Duodenal mucosa (tissue), 2 donors: ENCODE data around the gene EXOC4.

Experiments used
- H3K27ac ChIP-seq: one replicate; pipeline ENCODE4 v1.7.0; 2013; ENCODE audit warnings: low read depth, low read length
- H3K27me3 ChIP-seq, 2 donors: one replicate each; pipeline ENCODE4 v1.7.0; 2013; ENCODE audit warnings: low read length in 2 of 2, control low read depth in 1 of 2; ENCODE audit not compliant: insufficient read depth in 2 of 2, control insufficient read depth in 1 of 2
- H3K36me3 ChIP-seq, 2 donors: one replicate each; pipeline ENCODE4 v1.7.0; 2013; ENCODE audit warnings: low read length in 2 of 2, control low read depth in 1 of 2; ENCODE audit not compliant: insufficient read depth in 2 of 2, control insufficient read depth in 1 of 2
- H3K4me1 ChIP-seq, 2 donors: one replicate each; pipeline ENCODE4 v1.7.0; 2013; ENCODE audit warnings: low read length in 2 of 2, control low read depth in 1 of 2; ENCODE audit not compliant: insufficient read depth in 2 of 2, control insufficient read depth in 1 of 2
- H3K4me3 ChIP-seq, 2 donors: one replicate each; pipeline ENCODE4 v1.7.0; 2013; ENCODE audit warnings: low read length in 2 of 2, low read depth in 1 of 2
- H3K9ac ChIP-seq, 2 donors: one replicate each; pipeline ENCODE4 v1.7.0; 2013; ENCODE audit warnings: low read length in 2 of 2, low read depth in 1 of 2
- H3K9me3 ChIP-seq, 2 donors: one replicate each; pipeline ENCODE4 v1.7.0; 2013; ENCODE audit warnings: low read length in 2 of 2, control low read depth in 1 of 2; ENCODE audit not compliant: control insufficient read depth in 1 of 2

Gene EXOC4

DNA sequence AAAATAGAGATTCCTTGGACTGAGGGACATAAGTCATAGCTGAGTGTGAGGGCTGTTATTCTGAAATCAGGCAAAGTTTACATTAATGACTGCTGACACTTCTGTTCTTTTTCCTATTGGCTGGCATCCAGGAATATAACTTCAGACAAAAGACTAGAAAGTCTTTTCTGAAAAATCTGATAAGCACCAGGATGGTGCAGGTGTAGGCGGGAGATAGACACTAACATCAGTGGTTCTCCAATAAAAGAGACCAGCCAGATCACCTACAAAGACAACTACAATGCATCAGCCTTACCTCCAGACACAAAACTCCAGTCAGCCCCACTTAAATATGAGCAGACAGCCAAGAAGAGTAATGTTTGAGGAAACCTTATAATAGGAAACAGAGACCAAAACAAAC, 705.9 kb downstream of the EXOC4 start:
- Histone ChIP-seq H3K4me3 (no peak overlapping the region), H3K36me3 (peaks cover 0 to 3% of the 10 kb centered on the region in 2 donors), H3K4me1 (no peaks in the 10 kb centered on the region), H3K27ac (no peak overlapping the region), H3K27me3 (no peaks in the 10 kb centered on the region), H3K9ac (no peak overlapping the region), H3K9me3 (no peaks in the 10 kb centered on the region)

DNA sequence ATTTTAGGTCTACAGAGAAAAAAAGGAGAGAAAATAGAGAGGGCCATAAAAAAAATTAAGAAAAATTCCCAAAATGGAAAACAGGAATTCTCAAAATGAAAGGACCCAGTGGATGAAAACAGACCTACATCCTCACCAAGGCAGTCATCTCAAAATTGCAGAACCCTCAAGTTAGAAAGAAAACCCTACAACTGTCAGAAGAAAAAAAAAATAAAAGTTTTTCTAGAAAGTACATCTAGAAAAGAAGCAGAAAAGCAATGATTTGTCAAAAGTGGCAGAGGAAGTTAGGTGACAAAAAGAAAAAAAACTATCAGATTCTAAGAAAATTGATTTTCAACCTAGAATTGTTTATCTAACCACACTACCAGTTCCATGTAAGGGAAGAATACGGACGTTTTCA, 706.6 kb downstream of the EXOC4 start:
- Histone ChIP-seq H3K9me3 (no peaks in the 10 kb centered on the region), H3K27me3 (no peaks in the 10 kb centered on the region), H3K4me1 (no peaks in the 10 kb centered on the region), H3K36me3 (peaks cover 0 to 3% of the 10 kb centered on the region in 2 donors), H3K4me3 (no peak overlapping the region), H3K27ac (no peak overlapping the region), H3K9ac (no peak overlapping the region)

DNA sequence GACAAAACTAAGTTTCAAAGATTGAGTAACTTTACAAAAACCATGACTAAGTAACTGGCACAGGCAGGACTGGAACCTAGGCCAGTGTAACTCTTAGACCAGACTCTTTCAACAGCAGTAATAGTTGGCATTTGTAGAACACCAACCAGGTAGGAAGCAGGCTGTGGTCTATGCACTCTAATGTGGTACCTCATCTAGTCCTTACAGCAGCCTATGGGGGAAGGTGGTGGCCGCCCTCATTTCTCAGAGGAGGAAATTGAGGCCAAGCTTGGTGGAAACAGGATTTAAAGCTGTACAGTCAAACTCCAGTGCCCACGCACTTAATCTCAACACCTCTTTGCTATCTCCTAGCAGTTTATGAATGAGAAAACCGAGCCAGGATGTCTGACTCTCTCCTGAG, 708.8 kb downstream of the EXOC4 start:
- Histone ChIP-seq H3K9me3 (no peaks in the 10 kb centered on the region), H3K27ac (no peak overlapping the region), H3K27me3 (no peaks in the 10 kb centered on the region), H3K4me3 (no peak overlapping the region), H3K9ac (no peak overlapping the region), H3K36me3 (no peaks in the 10 kb centered on the region), H3K4me1 (no peaks in the 10 kb centered on the region)

DNA sequence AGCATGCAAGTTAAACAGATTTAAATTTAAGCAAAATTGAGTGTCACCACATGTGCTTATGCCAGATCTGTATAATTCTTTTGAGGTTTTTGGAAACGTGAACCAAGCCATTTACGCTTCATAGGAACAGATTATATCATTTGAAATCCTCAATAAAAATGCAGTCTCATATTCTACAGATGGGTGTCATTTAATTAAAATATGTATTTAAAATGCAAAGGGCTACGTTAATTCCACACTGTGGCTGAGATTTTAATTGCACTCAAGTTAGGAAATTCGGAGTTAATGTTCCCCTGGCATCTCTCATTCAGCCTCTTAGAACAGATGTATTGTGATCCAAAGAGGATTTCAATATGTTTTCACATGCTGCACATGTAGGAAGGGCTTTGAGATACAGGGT, 709.8 kb downstream of the EXOC4 start:
- Histone ChIP-seq H3K4me1 (no peaks in the 10 kb centered on the region), H3K9ac (no peak overlapping the region), H3K27me3 (no peaks in the 10 kb centered on the region), H3K36me3 (no peaks in the 10 kb centered on the region), H3K4me3 (no peak overlapping the region), H3K27ac (no peak overlapping the region), H3K9me3 (no peaks in the 10 kb centered on the region)

DNA sequence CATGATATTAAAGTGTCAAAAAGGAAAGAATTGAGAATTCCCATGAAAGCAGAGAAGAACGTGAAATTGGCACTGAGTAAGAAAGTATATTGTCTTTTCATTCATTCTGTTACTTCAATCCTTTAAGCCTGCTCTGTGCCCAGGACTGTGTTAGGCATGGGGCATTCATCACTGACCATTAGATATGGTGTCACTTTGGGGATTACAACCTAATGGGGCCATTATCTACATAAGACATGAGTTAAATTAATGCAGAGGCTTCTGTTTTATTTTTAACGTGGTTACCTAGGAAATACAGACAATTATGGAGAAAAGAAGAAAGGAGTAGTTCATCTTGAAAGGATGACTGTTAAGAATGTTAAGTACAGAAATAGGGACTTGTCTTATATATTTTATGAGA, 710.8 kb downstream of the EXOC4 start:
- Histone ChIP-seq H3K4me1 (no peaks in the 10 kb centered on the region), H3K9ac (no peak overlapping the region), H3K9me3 (no peaks in the 10 kb centered on the region), H3K27me3 (no peaks in the 10 kb centered on the region), H3K36me3 (no peaks in the 10 kb centered on the region), H3K27ac (no peak overlapping the region), H3K4me3 (no peak overlapping the region)

DNA sequence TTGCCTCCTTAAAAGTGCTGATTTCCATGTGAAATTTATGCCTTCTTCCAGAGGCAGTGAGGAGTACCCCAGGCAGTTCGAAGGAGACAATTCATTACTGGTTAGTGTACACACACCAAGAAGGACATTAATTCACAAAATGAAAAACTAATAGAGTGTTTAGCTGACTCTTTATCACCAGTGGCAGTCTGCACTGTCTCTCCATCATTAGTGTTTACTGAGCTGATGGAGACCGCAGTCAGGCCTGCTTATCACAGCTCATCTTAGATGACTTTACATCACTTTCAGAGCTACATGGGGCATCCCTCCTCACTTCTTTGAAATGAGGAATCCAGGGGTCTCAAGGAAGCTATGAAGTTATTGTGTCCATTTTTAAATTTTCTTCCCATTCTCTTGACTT, 718.7 kb downstream of the EXOC4 start:
- Histone ChIP-seq H3K27me3 (no peaks in the 10 kb centered on the region), H3K9ac (no peak overlapping the region), H3K9me3 (no peaks in the 10 kb centered on the region), H3K4me3 (no peak overlapping the region), H3K4me1 (no peaks in the 10 kb centered on the region), H3K27ac (no peak overlapping the region), H3K36me3 (no peaks in the 10 kb centered on the region)

DNA sequence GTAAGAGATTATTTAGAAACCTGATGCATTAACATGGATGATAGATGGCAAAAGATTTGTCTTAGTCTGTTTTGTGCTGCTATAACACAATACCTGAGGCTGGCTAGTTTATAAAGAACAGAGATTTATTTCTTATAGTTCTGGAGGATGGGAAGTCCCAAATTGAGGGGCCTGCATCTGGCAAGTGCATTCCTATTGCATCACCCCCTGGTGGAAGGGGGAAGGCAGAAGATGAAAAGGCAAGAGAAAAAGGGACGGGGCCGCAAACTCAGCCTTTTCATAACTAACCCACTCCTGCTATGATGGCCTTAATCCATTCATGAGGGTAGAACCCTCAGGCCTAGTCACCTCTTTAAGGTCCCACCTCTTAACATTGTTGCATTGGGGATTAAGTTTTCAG, 720.8 kb downstream of the EXOC4 start:
- Histone ChIP-seq H3K27me3 (no peaks in the 10 kb centered on the region), H3K4me1 (peaks cover 0 to 5% of the 10 kb centered on the region in 2 donors), H3K9me3 (no peaks in the 10 kb centered on the region), H3K36me3 (no peaks in the 10 kb centered on the region), H3K4me3 (no peak overlapping the region), H3K9ac (no peak overlapping the region), H3K27ac (no peak overlapping the region)

DNA sequence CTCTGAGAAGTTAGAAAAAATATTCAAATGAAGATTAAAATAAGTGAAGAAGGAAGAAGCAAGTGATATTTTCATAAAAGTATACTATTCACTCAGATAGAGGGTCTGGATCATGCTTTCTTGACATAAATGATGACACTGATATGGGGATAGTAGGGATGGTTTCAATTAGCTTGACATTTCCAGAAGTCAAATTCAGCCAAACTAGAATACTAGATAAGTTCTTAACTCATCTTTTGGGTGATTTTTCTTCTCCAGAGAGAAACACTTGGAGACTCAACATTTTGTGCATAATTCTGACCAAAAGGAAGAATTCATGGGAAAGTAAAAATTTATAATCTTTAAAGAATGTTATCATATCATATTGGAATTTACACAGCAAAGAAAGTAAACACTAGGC, 722.3 kb downstream of the EXOC4 start:
- peaks cover 0 to 5% of the 10 kb centered on the region in 2 donors for H3K4me1 ChIP-seq
- no peak overlapping the region for H3K27ac ChIP-seq
- no peaks in the 10 kb centered on the region for H3K27me3 ChIP-seq
- no peaks in the 10 kb centered on the region for H3K9me3 ChIP-seq
- no peaks in the 10 kb centered on the region for H3K36me3 ChIP-seq
- no peak overlapping the region for H3K9ac ChIP-seq
- H3K4me3 ChIP-seq, result no peak overlapping the region

DNA sequence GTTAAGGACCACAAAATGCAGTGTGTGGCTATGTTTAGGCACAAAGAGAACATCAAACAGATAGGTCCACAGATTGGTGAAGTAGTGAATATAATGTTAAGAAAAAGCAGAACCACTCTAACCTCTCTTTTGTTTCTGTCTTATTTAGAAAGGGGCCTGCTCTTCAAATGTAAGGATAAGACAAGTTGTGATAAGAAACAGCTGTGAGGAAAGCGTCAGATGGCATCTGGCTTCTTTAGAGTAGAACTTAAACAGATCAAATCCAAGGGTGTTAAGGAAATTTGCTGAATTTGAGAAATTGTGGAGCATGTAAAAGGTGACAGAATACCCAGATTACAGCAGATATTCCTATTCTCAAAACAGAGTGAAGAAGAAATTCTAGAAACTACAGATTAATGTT, 723.3 kb downstream of the EXOC4 start:
- Histone ChIP-seq H3K27me3 (no peaks in the 10 kb centered on the region), H3K9ac (no peak overlapping the region), H3K27ac (no peak overlapping the region), H3K36me3 (no peaks in the 10 kb centered on the region), H3K9me3 (no peaks in the 10 kb centered on the region), H3K4me1 (peaks cover 0 to 5% of the 10 kb centered on the region in 2 donors), H3K4me3 (no peak overlapping the region)

DNA sequence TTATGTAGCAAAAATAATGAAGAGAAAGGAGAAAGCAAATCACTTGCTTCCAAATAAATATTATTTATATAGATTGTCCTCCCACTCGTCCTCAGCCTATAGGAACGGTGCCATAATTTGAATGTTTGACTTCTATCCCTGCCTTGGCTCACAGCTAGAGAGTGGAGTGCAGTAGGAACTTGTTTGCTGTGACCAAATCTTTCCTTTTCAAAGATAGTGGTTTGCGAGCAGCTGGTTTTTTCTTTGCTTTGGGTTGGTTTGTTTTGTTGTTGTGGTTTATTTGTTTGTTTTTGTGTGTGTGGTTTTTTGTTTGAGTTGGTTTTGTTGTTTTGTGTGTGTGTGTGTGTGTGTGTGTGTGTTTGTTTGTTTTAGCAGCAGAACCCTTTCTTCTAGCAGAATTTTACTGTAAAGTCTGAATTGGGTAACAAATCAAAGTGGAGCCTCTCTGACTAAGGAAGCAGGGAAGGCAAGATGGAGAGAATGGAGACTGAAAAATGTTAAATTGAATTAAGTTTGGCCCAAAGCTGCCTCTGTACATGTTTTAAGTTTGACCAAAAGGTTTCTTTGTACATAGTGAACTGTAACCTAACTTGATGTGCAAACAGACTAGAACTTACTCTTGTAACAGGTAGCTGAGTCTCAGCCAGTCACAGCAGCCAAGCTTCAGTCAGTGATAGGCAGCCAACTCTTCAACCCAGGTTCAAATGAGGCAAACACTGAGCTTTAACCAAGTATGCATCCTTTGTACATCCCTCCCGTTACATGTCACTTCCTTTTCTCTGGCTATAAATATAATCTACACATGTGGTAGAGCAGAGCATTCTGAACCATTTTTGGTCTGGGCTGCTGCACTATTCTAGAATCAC, 724.8 kb downstream of the EXOC4 start:
- Histone ChIP-seq H3K4me3 (no peak overlapping the region), H3K27me3 (no peaks in the 10 kb centered on the region), H3K4me1 (peaks cover 0 to 5% of the 10 kb centered on the region in 2 donors), H3K36me3 (no peaks in the 10 kb centered on the region), H3K9ac (no peak overlapping the region), H3K9me3 (no peaks in the 10 kb centered on the region), H3K27ac (no peak overlapping the region)
